HEK293 (cell line): ENCODE measurements around the gene SLC3A2.

Source experiments
- CTCF ChIA-PET: fragments of 350-600 bp; formaldehyde crosslinking; extraction: SDS; loops from one replicate; lab custom pipeline; 2021; ENCODE audit warnings: antibody characterized with exemption; lab: Yijun Ruan, JAX
- POLR2A ChIA-PET: fragments of 300-600 bp; formaldehyde crosslinking; extraction: SDS; loops from one replicate; lab custom pipeline; 2020; ENCODE audit warnings: antibody characterized with exemption, inconsistent platforms; lab: Yijun Ruan, JAX
- H3K27ac ChIP-seq: fragments of 200-500 bp; sonication (Bioruptor generic); 2 replicates; pipeline ENCODE4 v1.5.1; 2014; ENCODE audit warnings: low read depth, low read length, control low read depth, inconsistent platforms; ENCODE audit errors: extremely low read depth
- H3K36me3 ChIP-seq, 2 experiments: fragments of 200-500 bp in 1 of 2; sonication (Bioruptor generic) in 1 of 2; 1 replicate in 1 of 2; 2 replicates in 1 of 2; pipeline ENCODE4 v1.5.1; 2014 to 2017; ENCODE audit warnings: inconsistent platforms in 2 of 2, low read length in 2 of 2; ENCODE audit not compliant: control insufficient read depth in 2 of 2, insufficient read depth in 1 of 2
- H3K4me1 ChIP-seq: fragments of 200-500 bp; sonication (Bioruptor generic); 2 replicates; pipeline ENCODE4 v1.5.1; 2014; ENCODE audit warnings: mild to moderate bottlenecking, low read length, inconsistent platforms; ENCODE audit not compliant: control insufficient read depth, insufficient read depth
- H3K4me3 ChIP-seq: 2 replicates; pipeline ENCODE4 v1.5.1; 2011; ENCODE audit warnings: low read depth, mild to moderate bottlenecking, control low read depth, low read length, moderate library complexity
- H3K9me3 ChIP-seq: fragments of 200-500 bp; sonication (Bioruptor generic); 2 replicates; pipeline ENCODE4 v1.5.1; 2014; ENCODE audit warnings: low read depth, low read length, inconsistent platforms; ENCODE audit not compliant: control insufficient read depth, insufficient read depth
- BCL6B ChIP-seq: fragments of 450-650 bp; formaldehyde crosslinking; IDR thresholded peaks from 2 replicates; pipeline ENCODE4 v1.5.1; 2017; ENCODE audit warnings: missing biosample characterization, missing genetic modification characterization
- MZF1 ChIP-seq: fragments of 450-650 bp; formaldehyde crosslinking; IDR thresholded peaks from 2 replicates; pipeline ENCODE4 v1.5.1; 2017; ENCODE audit warnings: missing biosample characterization, missing genetic modification characterization, borderline replicate concordance
- PATZ1 ChIP-seq: fragments of 450-650 bp; formaldehyde crosslinking; IDR thresholded peaks from 2 replicates; pipeline ENCODE4 v1.5.1; 2016; ENCODE audit warnings: missing biosample characterization, missing genetic modification characterization
- SCRT1 ChIP-seq: fragments of 450-650 bp; formaldehyde crosslinking; IDR thresholded peaks from 2 replicates; pipeline ENCODE4 v1.5.1; 2016; ENCODE audit warnings: missing biosample characterization, missing genetic modification characterization, borderline replicate concordance
- SP7 ChIP-seq: fragments of 450-650 bp; formaldehyde crosslinking; IDR thresholded peaks from 2 replicates; pipeline ENCODE4 v1.5.1; 2016; ENCODE audit warnings: missing biosample characterization, missing genetic modification characterization
- ZBTB26 ChIP-seq: fragments of 450-650 bp; formaldehyde crosslinking; optimal IDR thresholded peaks from 2 replicates; pipeline ENCODE3; 2016; ENCODE audit warnings: missing biosample characterization, mild to moderate bottlenecking, missing genetic modification characterization
- ZBTB6 ChIP-seq: fragments of 450-650 bp; formaldehyde crosslinking; IDR thresholded peaks from 2 replicates; pipeline ENCODE4 v1.5.1; 2017; ENCODE audit warnings: missing biosample characterization, missing genetic modification characterization
- ZBTB8A ChIP-seq: fragments of 450-650 bp; formaldehyde crosslinking; IDR thresholded peaks from 2 replicates; pipeline ENCODE4 v1.5.1; 2016; ENCODE audit warnings: missing biosample characterization, missing genetic modification characterization
- ZNF157 ChIP-seq: fragments of 450-650 bp; formaldehyde crosslinking; IDR thresholded peaks from 2 replicates; pipeline ENCODE4 v1.5.1; 2016; ENCODE audit warnings: missing biosample characterization, missing genetic modification characterization
- ZNF18 ChIP-seq: fragments of 450-650 bp; formaldehyde crosslinking; IDR thresholded peaks from 2 replicates; pipeline ENCODE4 v1.5.1; 2016; ENCODE audit warnings: missing biosample characterization, missing genetic modification characterization
- ZNF23 ChIP-seq: fragments of 450-650 bp; formaldehyde crosslinking; IDR thresholded peaks from 2 replicates; pipeline ENCODE4 v1.5.1; 2016; ENCODE audit warnings: missing biosample characterization, missing genetic modification characterization, borderline replicate concordance
- ZNF311 ChIP-seq: fragments of 450-650 bp; formaldehyde crosslinking; IDR thresholded peaks from 2 replicates; pipeline ENCODE4 v1.5.1; 2017; ENCODE audit warnings: missing biosample characterization, missing genetic modification characterization, borderline replicate concordance
- ZNF416 ChIP-seq: fragments of 450-650 bp; formaldehyde crosslinking; IDR thresholded peaks from 2 replicates; pipeline ENCODE4 v1.5.1; 2016; ENCODE audit warnings: missing biosample characterization, missing genetic modification characterization
- ZNF610 ChIP-seq: fragments of 450-650 bp; formaldehyde crosslinking; IDR thresholded peaks from 2 replicates; pipeline ENCODE4 v1.5.1; 2016; ENCODE audit warnings: missing biosample characterization, missing genetic modification characterization, borderline replicate concordance
- ZNF629 ChIP-seq: fragments of 450-650 bp; formaldehyde crosslinking; IDR thresholded peaks from 2 replicates; pipeline ENCODE4 v1.5.1; 2017; ENCODE audit warnings: missing biosample characterization, missing genetic modification characterization
- ZNF654 ChIP-seq: fragments of 450-650 bp; formaldehyde crosslinking; IDR thresholded peaks from 2 replicates; pipeline ENCODE4 v1.5.1; 2016; ENCODE audit warnings: low read depth, missing biosample characterization, missing genetic modification characterization
- ZNF664 ChIP-seq: fragments of 450-650 bp; formaldehyde crosslinking; IDR thresholded peaks from 2 replicates; pipeline ENCODE4 v1.5.1; 2016; ENCODE audit warnings: missing biosample characterization, missing genetic modification characterization
- ZNF701 ChIP-seq: fragments of 450-650 bp; formaldehyde crosslinking; IDR thresholded peaks from 2 replicates; pipeline ENCODE4 v1.5.1; 2016; ENCODE audit warnings: missing biosample characterization, missing genetic modification characterization
- ZNF837 ChIP-seq: fragments of 450-650 bp; formaldehyde crosslinking; IDR thresholded peaks from 2 replicates; pipeline ENCODE4 v1.5.1; 2016; ENCODE audit warnings: missing biosample characterization, missing genetic modification characterization
- ZSCAN23 ChIP-seq: fragments of 450-650 bp; formaldehyde crosslinking; IDR thresholded peaks from 2 replicates; pipeline ENCODE4 v1.5.1; 2016; ENCODE audit warnings: missing biosample characterization, missing genetic modification characterization

The SLC3A2 gene

GRCh38 chr11:62874851-62875250 is 5.8 kb upstream of the SLC3A2 start:
- no peak overlapping the region for H3K4me3 ChIP-seq
- CTCF ChIA-PET: interaction anchor here (0.7 to 1.7 kb wide), 2 partner anchors 10 to 88 kb away, joined by 3 to 7 read pairs; no protein-coding TSS in a partner anchor
- no peaks in the 10 kb centered on the region for H3K4me1 ChIP-seq
- H3K9me3 ChIP-seq: no peaks in the 10 kb centered on the region
- POLR2A ChIA-PET: interaction anchor here (0.7 to 1.3 kb wide), 7 partner anchors 10 to 283 kb away, joined by 3 to 4 read pairs (median 3); partner anchors contain the start of gene TUT1
- no peak overlapping the region for H3K27ac ChIP-seq
- H3K36me3 ChIP-seq: peaks cover 5 to 62% of the 10 kb centered on the region in 2 experiments; a peak in 2 of 3 replicates
- TF ChIP-seq ZBTB26 (tag by site-specific recombination): no peak
- no peak for TF ChIP-seq ZBTB6 (tag by site-specific recombination)
- TF ChIP-seq ZNF23 (tag by site-specific recombination): no peak
- TF ChIP-seq ZNF837 (tag by site-specific recombination): no peak
- no peak for TF ChIP-seq ZBTB8A (tag by site-specific recombination)
- no peak for TF ChIP-seq ZNF416 (tag by site-specific recombination)
- TF ChIP-seq MZF1: no peak
- TF ChIP-seq ZNF701 (tag by site-specific recombination): no peak
- TF ChIP-seq PATZ1: no peak
- TF ChIP-seq BCL6B: no peak
- TF ChIP-seq ZNF311: no peak
- TF ChIP-seq ZNF629 (tag by site-specific recombination): no peak
- no peak for TF ChIP-seq SP7
- TF ChIP-seq ZNF157 (tag by site-specific recombination): no peak
- TF ChIP-seq SCRT1 (tag by site-specific recombination): no peak
- TF ChIP-seq ZNF654 (tag by site-specific recombination): no peak
- no peak for TF ChIP-seq ZNF610 (tag by site-specific recombination)
- no peak for TF ChIP-seq ZNF664 (tag by site-specific recombination)
- no peak for TF ChIP-seq ZNF18 (tag by site-specific recombination)
- no peak for TF ChIP-seq ZSCAN23 (tag by site-specific recombination)
